Measurements from ENCODE around the gene PLXNA4.

The PLXNA4 gene

DNA sequence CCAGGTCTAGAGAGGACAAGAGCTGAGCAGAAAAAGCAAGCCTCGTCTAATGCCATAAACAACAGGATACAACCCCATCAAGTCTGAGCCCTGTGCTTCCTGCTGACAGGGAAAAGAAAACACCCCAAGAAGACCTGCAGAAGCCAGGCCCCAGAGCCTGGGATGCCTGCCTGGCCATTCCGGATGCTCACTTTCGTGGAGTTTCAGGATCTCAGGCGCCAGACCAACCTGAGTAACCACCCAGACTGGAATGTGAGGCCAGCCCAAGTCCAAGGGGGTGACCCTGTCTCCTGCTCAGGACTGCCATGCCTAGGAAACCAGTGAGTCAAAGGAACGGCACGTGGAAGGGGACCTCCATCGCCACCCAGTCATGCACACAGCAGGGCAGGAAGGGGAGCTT lies 74.3 kb downstream of the PLXNA4 start:
- Histone ChIP-seq H3K4me2 (ENCODE audit: low read length) (no peak overlapping the region), H3K4me3 (ENCODE audit: low read depth, low read length, poor library complexity, severe bottlenecking) (no peak overlapping the region), H3K27ac (ENCODE audit: low read depth, low read length, poor library complexity, severe bottlenecking) (no peak overlapping the region), H3K9me2 (ENCODE audit: low read depth, low read length) (no peaks in the 10 kb centered on the region), H3F3A (ENCODE audit: insufficient read depth, low read length) (no peaks in the 10 kb centered on the region), H4K20me1 (ENCODE audit: insufficient read depth, low read length) (no peaks in the 10 kb centered on the region), H2AFZ (ENCODE audit: low read length) (no peak overlapping the region), H3K9me3 (ENCODE audit: low read length) (no peaks in the 10 kb centered on the region), H3K27me3 (ENCODE audit: insufficient read depth, low read length) (no peaks in the 10 kb centered on the region; the same call in 1 of the 2 replicates), H3K36me3 (ENCODE audit: insufficient read depth, low read length) (no peaks in the 10 kb centered on the region), H3K4me1 (ENCODE audit: insufficient read depth, low read length, severe bottlenecking) (no peaks in the 10 kb centered on the region), H3K9ac (ENCODE audit: low read length) (no peak overlapping the region), H3K79me2 (ENCODE audit: insufficient read depth, low read length) (no peaks in the 10 kb centered on the region)
- TF ChIP-seq EZH2 (IDR thresholded peaks at IDR 0.05; ENCODE audit: borderline replicate concordance, low read length) (no peak), CTCF (IDR thresholded peaks at IDR 0.05; ENCODE audit: low read length) (no peak)

- Histone ChIP-seq H3K4me3 (ENCODE audit: low read depth, low read length, poor library complexity, severe bottlenecking) (no peak overlapping the region), H3K36me3 (ENCODE audit: insufficient read depth, low read length) (no peaks in the 10 kb centered on the region), H3K27me3 (ENCODE audit: insufficient read depth, low read length) (no peaks in the 10 kb centered on the region; the same call in 1 of the 2 replicates), H3K9me3 (ENCODE audit: low read length) (no peaks in the 10 kb centered on the region), H3K27ac (ENCODE audit: low read depth, low read length, poor library complexity, severe bottlenecking) (no peak overlapping the region), H4K20me1 (ENCODE audit: insufficient read depth, low read length) (no peaks in the 10 kb centered on the region), H2AFZ (ENCODE audit: low read length) (no peak overlapping the region), H3K4me2 (ENCODE audit: low read length) (no peak overlapping the region), H3K79me2 (ENCODE audit: insufficient read depth, low read length) (no peaks in the 10 kb centered on the region), H3K4me1 (ENCODE audit: insufficient read depth, low read length, severe bottlenecking) (no peaks in the 10 kb centered on the region), H3K9ac (ENCODE audit: low read length) (no peak overlapping the region), H3F3A (ENCODE audit: insufficient read depth, low read length) (no peaks in the 10 kb centered on the region), H3K9me2 (ENCODE audit: low read depth, low read length) (no peaks in the 10 kb centered on the region)
- TF ChIP-seq CTCF (IDR thresholded peaks at IDR 0.05; ENCODE audit: low read length) (no peak), EZH2 (IDR thresholded peaks at IDR 0.05; ENCODE audit: borderline replicate concordance, low read length) (no peak)
Measured at GRCh38 chr7:132500727-132501440, 75.4 kb downstream of the PLXNA4 start.

DNA sequence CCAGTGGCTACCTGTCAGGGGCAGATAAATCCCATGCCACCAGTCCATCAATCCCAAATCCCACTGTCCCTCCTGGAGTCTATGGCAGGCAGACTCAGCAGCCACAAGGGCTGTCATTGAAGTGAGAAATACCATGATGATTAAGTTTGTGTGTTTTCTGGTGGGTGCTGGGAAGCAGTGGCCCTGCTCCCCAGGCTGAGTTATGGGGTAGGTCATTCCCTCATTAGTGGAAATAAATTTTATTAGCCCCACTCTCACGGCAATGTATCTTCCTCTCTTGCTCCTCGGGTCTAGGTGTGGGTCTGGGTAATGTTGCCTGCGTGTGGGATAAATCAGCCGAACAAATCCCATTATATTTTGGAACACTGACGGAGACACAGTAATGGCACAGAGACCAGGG lies 76.8 kb downstream of the PLXNA4 start:
- Histone ChIP-seq H3K4me3 (ENCODE audit: low read depth, low read length, poor library complexity, severe bottlenecking) (no peak overlapping the region), H3K9me2 (ENCODE audit: low read depth, low read length) (no peaks in the 10 kb centered on the region), H3K79me2 (ENCODE audit: insufficient read depth, low read length) (no peaks in the 10 kb centered on the region), H3K9ac (ENCODE audit: low read length) (no peak overlapping the region), H3K9me3 (ENCODE audit: low read length) (no peaks in the 10 kb centered on the region), H3K27me3 (ENCODE audit: insufficient read depth, low read length) (no peaks in the 10 kb centered on the region; the same call in 1 of the 2 replicates), H3K4me2 (ENCODE audit: low read length) (no peak overlapping the region), H3K27ac (ENCODE audit: low read depth, low read length, poor library complexity, severe bottlenecking) (no peak overlapping the region), H4K20me1 (ENCODE audit: insufficient read depth, low read length) (no peaks in the 10 kb centered on the region), H3K4me1 (ENCODE audit: insufficient read depth, low read length, severe bottlenecking) (no peaks in the 10 kb centered on the region), H2AFZ (ENCODE audit: low read length) (no peak overlapping the region), H3K36me3 (ENCODE audit: insufficient read depth, low read length) (no peaks in the 10 kb centered on the region), H3F3A (ENCODE audit: insufficient read depth, low read length) (no peaks in the 10 kb centered on the region)
- TF ChIP-seq EZH2 (IDR thresholded peaks at IDR 0.05; ENCODE audit: borderline replicate concordance, low read length) (no peak), CTCF (IDR thresholded peaks at IDR 0.05; ENCODE audit: low read length) (no peak)
